Fibroblast of lung (primary cell): ENCODE measurements around the gene MICALL1. TPM values are rescaled to one million over a fixed set of nuclear protein-coding genes. Genes with fewer than 3 reads are reported as not detected.

ENCODE experiments used
- DNase-seq, 2 donors: peaks; one replicate each; pipeline versions ENCODE4 v3.0.0 to v3.0.0-alpha.2; 2010; ENCODE audit warnings: low read depth in 2 of 2
- H2AFZ ChIP-seq: 2 replicates; pipeline ENCODE4 v1.5.1; 2012; ENCODE audit warnings: low read length, control low read depth, inconsistent platforms
- H3K27ac ChIP-seq: 2 replicates; pipeline ENCODE4 v1.5.1; 2011; ENCODE audit warnings: low read length, control low read depth; ENCODE audit not compliant: insufficient read depth
- H3K27me3 ChIP-seq: 2 replicates; pipeline ENCODE4 v1.5.1; 2011; ENCODE audit warnings: mild to moderate bottlenecking, low read length; ENCODE audit not compliant: control insufficient read depth, insufficient read depth
- H3K36me3 ChIP-seq: 2 replicates; pipeline ENCODE4 v1.5.1; 2011; ENCODE audit warnings: low read length; ENCODE audit not compliant: control insufficient read depth, insufficient read depth
- H3K4me1 ChIP-seq: 2 replicates; pipeline ENCODE4 v1.5.1; 2011; ENCODE audit warnings: low read length; ENCODE audit not compliant: control insufficient read depth, insufficient read depth; ENCODE audit errors: extremely low read depth
- H3K4me2 ChIP-seq: 2 replicates; pipeline ENCODE4 v1.5.1; 2011; ENCODE audit warnings: low read length, control low read depth; ENCODE audit not compliant: insufficient read depth; ENCODE audit errors: extremely low read depth
- H3K4me3 ChIP-seq, 4 experiments: fragments of 200-600 bp in 1 of 4; sonication (generic) in 1 of 4; replicated peaks in 1 of 4; 2 replicates each; pipeline ENCODE4 v1.5.1; 2011 to 2016; ENCODE audit warnings: low read length in 4 of 4, low read depth in 3 of 4, mild to moderate bottlenecking in 3 of 4, control low read depth in 2 of 4, inconsistent platforms in 1 of 4, mixed read lengths in 1 of 4; ENCODE audit not compliant: insufficient read depth in 1 of 4; ENCODE audit errors: control extremely low read depth in 1 of 4
- H3K79me2 ChIP-seq: 2 replicates; pipeline ENCODE4 v1.5.1; 2012; ENCODE audit warnings: mild to moderate bottlenecking, low read length, inconsistent platforms; ENCODE audit not compliant: control insufficient read depth, insufficient read depth
- H3K9ac ChIP-seq: 2 replicates; pipeline ENCODE4 v1.5.1; 2011; ENCODE audit warnings: mild to moderate bottlenecking, low read length, control low read depth; ENCODE audit not compliant: insufficient read depth
- H3K9me3 ChIP-seq: 2 replicates; pipeline ENCODE4 v1.5.1; 2012; ENCODE audit warnings: low read depth, low read length; ENCODE audit not compliant: control insufficient read depth, insufficient read depth
- H4K20me1 ChIP-seq: 2 replicates; pipeline ENCODE4 v1.5.1; 2011; ENCODE audit warnings: low read length; ENCODE audit not compliant: control insufficient read depth, insufficient read depth; ENCODE audit errors: extremely low read depth
- CTCF ChIP-seq, 2 donors: IDR thresholded peaks in 1 of 2; conservative IDR thresholded peaks in 1 of 2; 1 replicate in 1 of 2; 2 replicates in 1 of 2; pipeline ENCODE4 v1.5.1; 2011 to 2012; ENCODE audit warnings: low read length in 2 of 2, control low read depth in 1 of 2, inconsistent platforms in 1 of 2, low read depth in 1 of 2, mild to moderate bottlenecking in 1 of 2
- EZH2 ChIP-seq: IDR thresholded peaks from 2 replicates; pipeline ENCODE4 v1.5.1; 2012; ENCODE audit warnings: low read length, control low read depth, mild to moderate bottlenecking; ENCODE audit errors: missing control alignments
- polyA plus RNA-seq, 2 donors: library from polyadenylated mRNA; depleted of rRNA in 1 of 2; stranded (reverse) in 1 of 2; unstranded in 1 of 2; fragments of >200 nt; gene quantifications; 2 replicates each; pipeline ENCODE4 v1.2.1, GENCODE V29; 2011 to 2012; ENCODE audit warnings: missing spikeins in 1 of 2
- total RNA-seq: library from RNA; depleted of rRNA; stranded (reverse); fragments of >200 nt; gene quantifications from 2 replicates; pipeline ENCODE4 v1.2.1, GENCODE V29; 2014

MICALL1 gene
- total and polyA plus RNA-seq, 2 donors (not counting 1 experiment from before 2014, with no cell fraction given): 17.2 to 19.5 TPM

- H3K4me1 ChIP-seq: peaks cover 2% of the 10 kb centered on the region
- H3K9ac ChIP-seq: no peak overlapping the region
- no peak overlapping the region for H3K4me2 ChIP-seq
- TF ChIP-seq EZH2 (no peak), CTCF (conservative IDR thresholded peaks at IDR 0.05 in 1 of 2, IDR thresholded peaks at IDR 0.05 in 1 of 2; ENCODE audit: low read depth in 1 of 2, low read length in 2 of 2) (no peak)
- no peak overlapping the region for H2AFZ ChIP-seq
- H3K36me3 ChIP-seq: no peaks in the 10 kb centered on the region
- H3K79me2 ChIP-seq: no peaks in the 10 kb centered on the region
- H3K9me3 ChIP-seq: no peaks in the 10 kb centered on the region
- no peak overlapping the region for H3K27ac ChIP-seq
- DNase-seq: no peak
- no peaks in the 10 kb centered on the region for H4K20me1 ChIP-seq
- no peaks in the 10 kb centered on the region for H3K27me3 ChIP-seq
- no peak overlapping the region for H3K4me3 ChIP-seq
These were observed 8.3 kb upstream of the MICALL1 start for GRCh38 chr22:37897807-37898206.

DNA sequence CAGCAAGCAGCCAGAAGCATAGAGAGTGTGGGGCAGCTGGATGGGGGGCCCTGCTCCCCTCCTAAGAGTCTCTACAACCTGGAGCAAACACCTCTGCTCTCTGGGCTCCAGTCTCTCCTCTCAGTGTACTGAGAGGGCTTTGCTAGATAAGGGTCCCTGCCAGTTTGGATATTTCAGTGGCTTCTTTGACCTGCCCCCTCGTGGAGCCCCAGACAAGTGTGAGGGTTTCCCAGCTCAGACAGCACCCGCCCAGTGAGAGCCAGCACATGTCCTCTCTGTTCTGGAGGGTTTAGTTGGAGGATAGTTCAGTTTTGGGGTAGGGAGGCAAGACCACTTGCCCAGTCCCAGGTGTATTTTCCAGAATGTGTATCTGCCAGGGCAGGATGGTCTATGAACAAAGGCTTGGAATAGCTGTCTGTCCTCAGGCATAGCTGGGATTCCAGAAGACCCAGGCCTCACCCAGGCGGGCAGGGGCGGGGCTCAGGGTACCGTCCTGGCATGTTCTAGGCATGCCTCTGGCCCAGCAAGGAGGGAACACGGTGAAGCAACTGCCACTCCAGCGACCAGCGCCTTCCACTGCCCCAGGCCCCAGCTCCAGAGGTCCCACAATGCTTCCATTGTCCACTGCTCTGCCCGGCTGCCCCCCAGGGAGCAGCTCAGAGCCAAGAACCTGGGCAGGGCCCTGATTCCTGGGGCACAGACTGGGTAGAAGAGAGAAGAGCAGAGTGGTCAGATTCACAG, 7.5 kb upstream of the MICALL1 start:
- no peak overlapping the region for H3K4me3 ChIP-seq
- H3K4me1 ChIP-seq: peaks cover 2% of the 10 kb centered on the region
- no peak overlapping the region for H3K27ac ChIP-seq
- no peak overlapping the region for H3K9ac ChIP-seq
- no peak overlapping the region for H3K4me2 ChIP-seq
- TF ChIP-seq CTCF (conservative IDR thresholded peaks at IDR 0.05 in 1 of 2, IDR thresholded peaks at IDR 0.05 in 1 of 2; ENCODE audit: low read depth in 1 of 2, low read length in 2 of 2) (no peak), EZH2 (no peak)
- no peaks in the 10 kb centered on the region for H4K20me1 ChIP-seq
- H3K27me3 ChIP-seq: no peaks in the 10 kb centered on the region
- H3K79me2 ChIP-seq: no peaks in the 10 kb centered on the region
- no peak overlapping the region for H2AFZ ChIP-seq
- peak in 1 of 2 donors; percentile 59 for DNase-seq
- no peaks in the 10 kb centered on the region for H3K36me3 ChIP-seq
- no peaks in the 10 kb centered on the region for H3K9me3 ChIP-seq

DNA sequence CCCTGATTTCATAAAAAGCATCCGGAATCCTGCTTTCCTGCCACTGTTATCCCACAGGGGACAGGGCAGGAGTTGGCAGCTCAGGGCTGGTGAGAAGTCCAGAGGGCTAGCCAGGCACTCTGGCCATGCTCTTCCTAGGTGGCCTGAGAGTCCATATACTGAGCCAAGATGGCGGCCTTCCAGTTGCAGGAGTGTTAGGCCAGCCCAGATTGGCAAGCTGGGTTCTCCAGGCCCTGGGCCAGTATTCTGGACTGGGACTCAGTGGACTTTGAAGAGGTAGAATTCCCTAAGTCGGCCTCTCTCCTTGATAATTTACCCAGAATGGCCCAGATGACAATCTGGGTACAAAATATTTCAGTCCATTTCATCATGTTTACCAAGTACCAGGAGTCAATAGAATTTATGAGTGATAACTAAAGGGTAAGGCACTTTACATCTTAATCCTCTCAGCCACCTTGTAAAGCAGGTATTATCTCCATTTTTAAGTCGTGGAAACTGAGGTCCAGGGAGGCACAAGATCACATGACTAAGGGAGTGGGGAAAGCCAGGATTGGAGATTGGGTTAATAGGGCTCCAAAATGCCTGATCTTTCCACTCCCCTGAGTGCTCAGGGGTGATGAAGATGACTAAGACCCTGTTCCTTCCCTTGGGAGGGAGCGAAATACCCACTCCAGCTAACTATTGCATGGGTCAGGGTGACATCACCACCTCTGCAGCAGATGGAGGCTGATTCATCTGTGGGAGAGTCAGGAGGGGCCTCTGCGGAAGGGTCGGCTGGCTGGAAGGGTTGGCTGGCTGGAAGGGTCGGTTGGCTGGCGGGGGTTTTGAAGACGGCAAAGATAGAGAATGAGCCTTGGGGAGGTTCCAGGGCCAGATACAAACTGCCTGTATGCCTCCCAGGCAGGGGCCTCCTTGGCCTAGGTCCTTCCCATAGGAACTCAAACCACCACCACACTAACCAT, 1.2 kb upstream of the MICALL1 start:
- no peaks in the 10 kb centered on the region for H3K9me3 ChIP-seq
- peaks cover 24% of the 10 kb centered on the region for H3K4me1 ChIP-seq
- peak overlapping the region; percentile 93 for H3K27ac ChIP-seq
- peak overlapping the region in 2 of 4 experiments; percentile 32 to 56 for H3K4me3 ChIP-seq
- DNase-seq: peak; percentile 99
- H3K4me2 ChIP-seq: peak overlapping the region; percentile 48
- no peaks in the 10 kb centered on the region for H4K20me1 ChIP-seq
- H3K9ac ChIP-seq: peak overlapping the region; percentile 83
- peaks cover 4% of the 10 kb centered on the region for H3K36me3 ChIP-seq
- TF ChIP-seq CTCF (conservative IDR thresholded peaks at IDR 0.05 in 1 of 2, IDR thresholded peaks at IDR 0.05 in 1 of 2; ENCODE audit: low read depth in 1 of 2, low read length in 2 of 2) (no peak), EZH2 (no peak)
- H3K79me2 ChIP-seq: peaks cover 26% of the 10 kb centered on the region
- no peaks in the 10 kb centered on the region for H3K27me3 ChIP-seq
- no peak overlapping the region for H2AFZ ChIP-seq
